IMR-90 (cell line): ENCODE results near the gene CSDE1. TPM values are rescaled to one million over a fixed set of nuclear protein-coding genes. Genes with fewer than 3 reads are reported as not detected.

ENCODE experiments used
- ATAC-seq: fragments of 200-7000 bp; cut with Tn5 transposase; 2 replicates; pipeline ENCODE4 v1.9.1; 2020; ENCODE audit warnings: low read depth, mild to moderate bottlenecking, moderate library complexity
- BruUV-seq: library from RNA; stranded (reverse); fragments of 400-500 nt; replicated peaks from 2 replicates; lab custom pipeline; 2021; lab: Mats Ljungman, UMichigan
- CTCF ChIA-PET: fragments of 300-600 bp; formaldehyde crosslinking; extraction: SDS; loops from one replicate; lab custom pipeline; 2021; ENCODE audit warnings: antibody characterized with exemption; lab: Yijun Ruan, JAX
- POLR2A ChIA-PET: fragments of 300-600 bp; sonication (Branson Sonifier 250); formaldehyde crosslinking; loops from one replicate; lab custom pipeline; 2022; ENCODE audit warnings: antibody characterized with exemption; ENCODE audit not compliant: unreplicated experiment; lab: Charles Lee
- DNase-seq: peaks from one replicate; pipeline ENCODE4 v3.0.0; 2013
- H2AFZ ChIP-seq: replicated peaks from 2 replicates; pipeline ENCODE3; 2013; ENCODE audit warnings: low read length, mild to moderate bottlenecking; ENCODE audit not compliant: poor library complexity
- H2AK5ac ChIP-seq: 2 replicates; pipeline ENCODE4 v1.6.1; 2013; ENCODE audit warnings: low read depth, low read length, inconsistent platforms
- H2AK9ac ChIP-seq: replicated peaks from 2 replicates; pipeline ENCODE3; 2013; ENCODE audit warnings: mild to moderate bottlenecking, low read depth, low read length, moderate library complexity; ENCODE audit not compliant: poor library complexity
- H2BK120ac ChIP-seq: 2 replicates; pipeline ENCODE4 v1.6.1; 2013; ENCODE audit warnings: low read depth, low read length, inconsistent platforms
- H2BK15ac ChIP-seq: 3 replicates; pipeline ENCODE4 v1.6.1; 2013; ENCODE audit warnings: low read depth, low read length, inconsistent platforms
- H2BK20ac ChIP-seq: 2 replicates; pipeline ENCODE4 v1.6.1; 2013; ENCODE audit warnings: low read depth, mild to moderate bottlenecking, inconsistent platforms, low read length, moderate library complexity
- H2BK5ac ChIP-seq: 2 replicates; pipeline ENCODE4 v1.6.1; 2013; ENCODE audit warnings: mild to moderate bottlenecking, low read depth, low read length, inconsistent platforms; ENCODE audit not compliant: poor library complexity, severe bottlenecking
- H3K14ac ChIP-seq: replicated peaks from 2 replicates; pipeline ENCODE4 v1.6.1; 2013; ENCODE audit warnings: low read depth, low read length, inconsistent platforms
- H3K18ac ChIP-seq: 2 replicates; pipeline ENCODE4 v1.6.1; 2013; ENCODE audit warnings: low read depth, low read length, control low read depth
- H3K23ac ChIP-seq: 2 replicates; pipeline ENCODE4 v1.6.1; 2013; ENCODE audit warnings: low read depth, low read length, inconsistent platforms
- H3K27ac ChIP-seq: 2 replicates; pipeline ENCODE4 v1.5.1; 2013; ENCODE audit warnings: mild to moderate bottlenecking, control low read depth, low read length; ENCODE audit not compliant: insufficient read depth
- H3K27me3 ChIP-seq: 2 replicates; pipeline ENCODE4 v1.6.1; 2013; ENCODE audit warnings: low read length; ENCODE audit not compliant: control insufficient read depth, insufficient read depth
- H3K36me3 ChIP-seq: 2 replicates; pipeline ENCODE4 v1.6.1; 2013; ENCODE audit warnings: low read length, mixed read lengths; ENCODE audit not compliant: control insufficient read depth, insufficient read depth
- H3K4ac ChIP-seq: 2 replicates; pipeline ENCODE4 v1.6.1; 2013; ENCODE audit warnings: low read depth, low read length, inconsistent platforms
- H3K4me1 ChIP-seq: 2 replicates; pipeline ENCODE4 v1.6.1; 2013; ENCODE audit warnings: low read length, mixed read lengths; ENCODE audit not compliant: control insufficient read depth, insufficient read depth
- H3K4me2 ChIP-seq: 2 replicates; pipeline ENCODE4 v1.6.1; 2013; ENCODE audit warnings: low read depth, mild to moderate bottlenecking, control low read depth, low read length, moderate library complexity
- H3K4me3 ChIP-seq: 2 replicates; pipeline ENCODE4 v1.5.1; 2013; ENCODE audit warnings: low read depth, mild to moderate bottlenecking, control low read depth, low read length, moderate library complexity; ENCODE audit not compliant: insufficient read depth
- H3K56ac ChIP-seq: 2 replicates; pipeline ENCODE4 v1.6.1; 2013; ENCODE audit warnings: low read length, inconsistent platforms; ENCODE audit not compliant: insufficient read depth; ENCODE audit errors: extremely low read depth
- H3K79me1 ChIP-seq, 2 experiments: 2 replicates each; pipeline ENCODE4 v1.6.1; 2013; ENCODE audit warnings: low read length in 2 of 2, inconsistent platforms in 1 of 2, low read depth in 1 of 2
- H3K9ac ChIP-seq: 2 replicates; pipeline ENCODE4 v1.6.1; 2013; ENCODE audit warnings: low read depth, low read length, control low read depth
- H3K9me1 ChIP-seq: 2 replicates; pipeline ENCODE4 v1.6.1; 2013; ENCODE audit warnings: low read length, inconsistent platforms; ENCODE audit not compliant: insufficient read depth
- H3K9me3 ChIP-seq: 2 replicates; pipeline ENCODE4 v1.6.1; 2013; ENCODE audit warnings: low read length; ENCODE audit not compliant: control insufficient read depth, insufficient read depth
- H4K20me1 ChIP-seq: 2 replicates; pipeline ENCODE4 v1.6.1; 2013; ENCODE audit warnings: low read length, inconsistent platforms; ENCODE audit not compliant: insufficient read depth
- H4K5ac ChIP-seq: 2 replicates; pipeline ENCODE4 v1.6.1; 2013; ENCODE audit warnings: mild to moderate bottlenecking, low read depth, low read length, control low read depth
- H4K8ac ChIP-seq, 2 experiments: 2 replicates each; pipeline ENCODE4 v1.6.1; 2013; ENCODE audit warnings: low read depth in 2 of 2, low read length in 2 of 2, control low read depth in 1 of 2, inconsistent platforms in 1 of 2
- H4K91ac ChIP-seq: 2 replicates; pipeline ENCODE4 v1.6.1; 2013; ENCODE audit warnings: low read depth, low read length, inconsistent platforms; ENCODE audit not compliant: insufficient read depth
- MAFK ChIP-seq: IDR thresholded peaks from 2 replicates; pipeline ENCODE4 v1.6.1; 2012; ENCODE audit warnings: low read depth, low read length, improper control_type of control experiment
- MAZ ChIP-seq: IDR thresholded peaks from 2 replicates; pipeline ENCODE4 v1.6.1; 2012; ENCODE audit warnings: low read depth, mild to moderate bottlenecking, low read length, improper control_type of control experiment, moderate library complexity, borderline replicate concordance
- MXI1 ChIP-seq: IDR thresholded peaks from 2 replicates; pipeline ENCODE4 v1.6.1; 2012; ENCODE audit warnings: low read depth, mild to moderate bottlenecking, low read length, moderate library complexity, borderline replicate concordance
- WGBS, 2 experiments: methylation state at CpG; one replicate each; pipeline versions ENCODE4 v1.1.5 to v1.1.7; 2013; ENCODE audit warnings: missing lambda C conversion rate in 2 of 2; ENCODE audit not compliant: insufficient read length in 1 of 2; ENCODE audit errors: extremely low coverage in 2 of 2; 5-methylcytosine and 5-hydroxymethylcytosine counted together
- dilution Hi-C: fragments of 300-500 bp; cut with HindIII; formaldehyde crosslinking; loops from one replicate; pipeline ENCODE4 v1.14.3; 2018; ENCODE audit warnings: low sequenced_read_pairs; ENCODE audit not compliant: unreplicated experiment
- in situ Hi-C: fragments of 300-500 bp; cut with MboI; formaldehyde crosslinking; loops from 3 replicates; pipeline ENCODE4 v1.14.3; 2019; ENCODE audit warnings: low sequenced_read_pairs, inconsistent platforms, mixed read lengths
- intact Hi-C: fragments of 100-400 bp; cut with micrococcal nuclease; formaldehyde crosslinking; loops from 2 replicates; pipeline ENCODE4 v1.10.0; 2022
- polyA plus RNA-seq, 3 experiments: library from polyadenylated mRNA; depleted of rRNA; stranded (reverse); fragments of >200 nt; gene quantifications; 2 replicates each; pipeline ENCODE4 v1.2.3, GENCODE V29; 2012; ENCODE audit warnings: low replicate concordance in 1 of 3
- total RNA-seq: library from RNA; depleted of rRNA; stranded (reverse); fragments of >200 nt; gene quantifications from 2 replicates; pipeline ENCODE4 v1.2.3, GENCODE V29; 2012
- TF ChIP-seq, protein P1 (sequence below): fragments of 150-350 bp; IDR thresholded peaks from 2 replicates; pipeline ENCODE4 v1.6.1; 2017; ENCODE audit warnings: mild to moderate bottlenecking, antibody characterized with exemption, low read length, low read depth

The CSDE1 gene
- total and polyA plus RNA-seq, 2 of the 4 experiments (the other 2 are of a cell fraction): 190 to 879 TPM

DNA sequence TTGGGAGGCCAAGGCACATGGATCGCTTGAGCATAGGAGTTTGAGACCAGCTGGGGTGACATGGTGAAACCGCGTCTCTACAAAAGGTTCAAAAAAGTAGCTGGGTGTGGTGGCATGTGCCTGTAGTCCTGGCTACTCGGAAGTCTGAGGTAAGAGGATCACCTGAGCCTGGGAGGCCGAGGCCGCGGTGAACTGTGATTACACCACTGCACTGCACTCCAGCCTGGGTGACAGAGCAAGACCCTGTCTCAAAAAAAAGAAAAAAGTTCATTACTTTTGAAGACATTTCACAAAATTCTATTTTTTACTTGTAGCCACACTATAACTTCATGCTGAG lies 85.9 kb downstream of the CSDE1 start:
- no peak overlapping the region for H3K23ac ChIP-seq
- H3K9me1 ChIP-seq: 0 out of 2 replicates have a peak, but pooled peaks cover 3% of the 10 kb centered on the region
- H2AK5ac ChIP-seq: no peak overlapping the region
- H3K4me2 ChIP-seq: no peak overlapping the region
- no peak overlapping the region for H3K9ac ChIP-seq
- H3K27ac ChIP-seq: no peak overlapping the region
- H3K4me1 ChIP-seq: no peaks in the 10 kb centered on the region
- no peak overlapping the region for H2AFZ ChIP-seq
- no TSS peak for BruUV-seq
- no peak overlapping the region for H3K4ac ChIP-seq
- H3K36me3 ChIP-seq: no peaks in the 10 kb centered on the region
- dilution Hi-C loops: no loop called here
- no peak overlapping the region for H4K91ac ChIP-seq
- CTCF ChIA-PET: no interaction called here
- in situ Hi-C loops: no loop called here
- H2BK5ac ChIP-seq: no peak overlapping the region
- ATAC-seq (no peak), DNase-seq (no peak)
- H3K14ac ChIP-seq: no peak overlapping the region
- H2BK120ac ChIP-seq: no peak overlapping the region
- no peaks in the 10 kb centered on the region for H3K79me1 ChIP-seq
- H3K4me3 ChIP-seq: no peak overlapping the region
- H4K8ac ChIP-seq: no peak overlapping the region
- H4K5ac ChIP-seq: no peak overlapping the region
- no peak overlapping the region for H3K18ac ChIP-seq
- intact Hi-C loops: loop anchor here (2.0 kb wide), 3 partner anchors 91 to 693 kb away; partner anchors contain the start of genes BCAS2 and OLFML3
- H3K56ac ChIP-seq: no peak overlapping the region
- POLR2A ChIA-PET: no interaction called here
- no peaks in the 10 kb centered on the region for H3K9me3 ChIP-seq
- H3K27me3 ChIP-seq: peaks cover 10% of the 10 kb centered on the region
- no peak overlapping the region for H2BK20ac ChIP-seq
- no peak for TF ChIP-seq MXI1
- TF ChIP-seq, protein P1, sequence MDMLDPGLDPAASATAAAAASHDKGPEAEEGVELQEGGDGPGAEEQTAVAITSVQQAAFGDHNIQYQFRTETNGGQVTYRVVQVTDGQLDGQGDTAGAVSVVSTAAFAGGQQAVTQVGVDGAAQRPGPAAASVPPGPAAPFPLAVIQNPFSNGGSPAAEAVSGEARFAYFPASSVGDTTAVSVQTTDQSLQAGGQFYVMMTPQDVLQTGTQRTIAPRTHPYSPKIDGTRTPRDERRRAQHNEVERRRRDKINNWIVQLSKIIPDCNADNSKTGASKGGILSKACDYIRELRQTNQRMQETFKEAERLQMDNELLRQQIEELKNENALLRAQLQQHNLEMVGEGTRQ: no peak
- TF ChIP-seq MAZ: no peak
- TF ChIP-seq MAFK: no peak
- no peaks in the 10 kb centered on the region for H4K20me1 ChIP-seq
- no peak overlapping the region for H2AK9ac ChIP-seq
- 100% methylated on average over 1 of the region's 7 CpGs; no CpG with 5 or more reads in 1 of the 2 experiments for WGBS, 2 experiments
- no peak overlapping the region for H2BK15ac ChIP-seq
